PC-3 (cell line): ENCODE data around the gene IDI2. TPM values are rescaled to one million over a fixed set of nuclear protein-coding genes. Genes with fewer than 3 reads are reported as not detected.

Source experiments
- ATAC-seq: fragments of 200-7000 bp; cut with Tn5 transposase; 2 replicates; pipeline ENCODE4 v1.9.1; 2020; ENCODE audit warnings: mild to moderate bottlenecking, moderate library complexity
- BruUV-seq: library from RNA; stranded (reverse); fragments of 400-500 nt; replicated peaks from 2 replicates; lab custom pipeline; 2021; lab: Mats Ljungman, UMichigan
- CTCF ChIA-PET: fragments of 300-600 bp; sonication (Branson Sonifier 250); formaldehyde crosslinking; loops from one replicate; lab custom pipeline; 2022; ENCODE audit warnings: antibody characterized with exemption; lab: Charles Lee
- POLR2A ChIA-PET: fragments of 300-600 bp; sonication (Branson Sonifier 250); formaldehyde crosslinking; loops from one replicate; lab custom pipeline; 2022; ENCODE audit warnings: antibody characterized with exemption; ENCODE audit not compliant: unreplicated experiment; lab: Charles Lee
- DNase-seq: peaks from one replicate; pipeline ENCODE4 v3.0.0-alpha.2; 2015
- H2AFZ ChIP-seq: fragments of 300-600 bp; sonication (generic); 2 replicates; pipeline ENCODE4 v1.6.0; 2016; ENCODE audit warnings: antibody characterized with exemption, low read length
- H3F3A ChIP-seq: fragments of 300-600 bp; sonication (generic); one replicate; pipeline ENCODE4 v1.6.0; 2017; ENCODE audit warnings: antibody characterized with exemption, low read length, control low read depth, mild to moderate bottlenecking; ENCODE audit not compliant: unreplicated experiment
- H3K27ac ChIP-seq: fragments of 300-600 bp; sonication (generic); 2 replicates; pipeline ENCODE4 v1.5.1; 2016; ENCODE audit warnings: mild to moderate bottlenecking, low read length
- H3K27me3 ChIP-seq: fragments of 300-600 bp; sonication (generic); 2 replicates; pipeline ENCODE4 v1.6.1; 2016; ENCODE audit warnings: low read length, mixed read lengths
- H3K36me3 ChIP-seq: fragments of 300-600 bp; sonication (generic); 2 replicates; pipeline ENCODE4 v1.6.1; 2016; ENCODE audit warnings: low read depth, mixed run types, low read length, mixed read lengths
- H3K4me1 ChIP-seq: fragments of 300-600 bp; sonication (generic); 2 replicates; pipeline ENCODE4 v1.5.1; 2016; ENCODE audit warnings: low read length; ENCODE audit not compliant: insufficient read depth
- H3K4me2 ChIP-seq: fragments of 300-600 bp; sonication (generic); 2 replicates; pipeline ENCODE4 v1.6.0; 2016; ENCODE audit warnings: low read length
- H3K4me3 ChIP-seq: fragments of 300-600 bp; sonication (generic); 2 replicates; pipeline ENCODE4 v1.5.1; 2016; ENCODE audit warnings: mild to moderate bottlenecking, low read length, mixed read lengths
- H3K79me2 ChIP-seq: fragments of 300-600 bp; sonication (generic); 2 replicates; pipeline ENCODE4 v1.6.1; 2017; ENCODE audit warnings: low read length, mixed read lengths
- H3K9ac ChIP-seq: fragments of 300-600 bp; sonication (generic); 2 replicates; pipeline ENCODE4 v1.6.0; 2016; ENCODE audit warnings: mild to moderate bottlenecking, low read length
- H3K9me2 ChIP-seq: fragments of 300-600 bp; sonication (generic); replicated peaks from 2 replicates; pipeline ENCODE4 v1.6.1; 2016; ENCODE audit warnings: mixed run types, low read length, mixed read lengths
- H3K9me3 ChIP-seq: fragments of 300-600 bp; sonication (generic); 2 replicates; pipeline ENCODE4 v1.6.1; 2016; ENCODE audit warnings: low read length, mixed read lengths
- H4K20me1 ChIP-seq: fragments of 300-600 bp; sonication (generic); 2 replicates; pipeline ENCODE4 v1.6.1; 2016; ENCODE audit warnings: low read length, mixed read lengths
- CTCF ChIP-seq: fragments of 300-600 bp; sonication (generic); conservative IDR thresholded peaks from 2 replicates; pipeline ENCODE4 v1.5.1; 2017; ENCODE audit warnings: antibody characterized with exemption, low read depth, mild to moderate bottlenecking, low read length
- EZH2 ChIP-seq: fragments of 300-600 bp; sonication (generic); IDR thresholded peaks from one replicate; pipeline ENCODE4 v1.6.1; 2017; ENCODE audit warnings: antibody characterized with exemption, mild to moderate bottlenecking, low read length; ENCODE audit not compliant: unreplicated experiment
- EZH2phosphoT487 ChIP-seq: fragments of 300-600 bp; sonication (generic); IDR thresholded peaks from 2 replicates; pipeline ENCODE4 v1.6.1; 2018; ENCODE audit warnings: mild to moderate bottlenecking, antibody characterized with exemption, low read length, borderline replicate concordance
- intact Hi-C: fragments of 100-400 bp; cut with micrococcal nuclease; formaldehyde crosslinking; loops from 2 replicates; pipeline ENCODE4 v1.9.0; 2023
- total RNA-seq: library from RNA; depleted of rRNA; stranded (reverse); fragments of >200 nt; gene quantifications from 2 replicates; pipeline ENCODE4 v1.2.3, GENCODE V29; 2014

IDI2 gene
- total RNA-seq, 1 experiment from 2014 or later = not detected

- POLR2A ChIA-PET = no interaction called here
- Histone ChIP-seq H3K9me3 (no peaks in the 10 kb centered on the region), H3K4me3 (no peak overlapping the region), H4K20me1 (no peaks in the 10 kb centered on the region), H3F3A (no peaks in the 10 kb centered on the region), H3K9me2 (no peaks in the 10 kb centered on the region), H3K79me2 (no peaks in the 10 kb centered on the region), H3K36me3 (no peaks in the 10 kb centered on the region), H2AFZ (no peak overlapping the region), H3K4me2 (no peak overlapping the region), H3K27me3 (no peaks in the 10 kb centered on the region), H3K27ac (no peak overlapping the region), H3K9ac (no peak overlapping the region), H3K4me1 (no peaks in the 10 kb centered on the region)
- CTCF ChIA-PET = no interaction called here
- intact Hi-C loops = no loop called here
- TF ChIP-seq EZH2phosphoT487 (no peak), EZH2 (no peak), CTCF (no peak)
- ATAC-seq = no peak
- no peak for DNase-seq
- BruUV-seq = no TSS peak
Measured at GRCh38 chr10:1029838-1030237, 4.2 kb upstream of the IDI2 start.

- Histone ChIP-seq H3K36me3 (no peaks in the 10 kb centered on the region), H3K79me2 (no peaks in the 10 kb centered on the region), H3K27ac (no peak overlapping the region), H3K4me1 (no peaks in the 10 kb centered on the region), H2AFZ (no peak overlapping the region), H3K27me3 (no peaks in the 10 kb centered on the region), H3K4me3 (no peak overlapping the region), H3K9me3 (no peaks in the 10 kb centered on the region), H3F3A (no peaks in the 10 kb centered on the region), H3K4me2 (no peak overlapping the region), H3K9ac (no peak overlapping the region), H4K20me1 (no peaks in the 10 kb centered on the region), H3K9me2 (no peaks in the 10 kb centered on the region)
- TF ChIP-seq EZH2 = no peak
- TF ChIP-seq CTCF = no peak
- TF ChIP-seq EZH2phosphoT487 = no peak
- intact Hi-C loops = no loop called here
- BruUV-seq = no TSS peak
- ChIA-PET POLR2A (no interaction called here), CTCF (no interaction called here)
- no peak for ATAC-seq
- no peak for DNase-seq
Measured at GRCh38 chr10:1026578-1026977, 919 bp upstream of the IDI2 start.

GRCh38 chr10:1024103-1024502 lies 1.6 kb downstream of the IDI2 start:
- intact Hi-C loops = no loop called here
- POLR2A ChIA-PET = no interaction called here
- ATAC-seq (no peak), DNase-seq (no peak)
- H3K27me3 ChIP-seq = no peaks in the 10 kb centered on the region
- H3K4me1 ChIP-seq = no peaks in the 10 kb centered on the region
- no peak overlapping the region for H3K9ac ChIP-seq
- H3F3A ChIP-seq = no peaks in the 10 kb centered on the region
- H3K79me2 ChIP-seq = no peaks in the 10 kb centered on the region
- H3K36me3 ChIP-seq = no peaks in the 10 kb centered on the region
- H3K27ac ChIP-seq = no peak overlapping the region
- no peaks in the 10 kb centered on the region for H3K9me3 ChIP-seq
- H3K4me3 ChIP-seq = no peak overlapping the region
- CTCF ChIA-PET = no interaction called here
- H3K9me2 ChIP-seq = no peaks in the 10 kb centered on the region
- H3K4me2 ChIP-seq = no peak overlapping the region
- no peaks in the 10 kb centered on the region for H4K20me1 ChIP-seq
- no peak overlapping the region for H2AFZ ChIP-seq
- no peak for TF ChIP-seq CTCF
- TF ChIP-seq EZH2phosphoT487 = no peak
- no TSS peak for BruUV-seq
